Adrenal gland (tissue), 12 donors: ENCODE measurements around the gene BBX. TPM values are rescaled to one million over a fixed set of nuclear protein-coding genes. Genes with fewer than 3 reads are reported as not detected.
"Not testable (repeated sequence)": the region's sequence is repeated elsewhere in the genome, so short reads cannot be mapped to it uniquely, and the experiment has no call there.

Source experiments
- DNase-seq, 7 donors: peaks; one replicate each; pipeline ENCODE4 v3.0.0-alpha.2; 2019 to 2020
- H3K27ac ChIP-seq, 5 donors: fragments of 200-600 bp; sonication (generic) in 4 of 5; 1 replicate in 3 of 5; 2 replicates in 2 of 5; pipeline versions ENCODE4 v1.5.1 to v1.8.0; 2016 to 2020; ENCODE audit warnings: mild to moderate bottlenecking in 1 of 5
- H3K27me3 ChIP-seq: fragments of 200-600 bp; 2 replicates; pipeline ENCODE4 v1.8.0; 2021
- H3K36me3 ChIP-seq, 2 donors: fragments of 200-600 bp; replicated peaks in 1 of 2; 1 replicate in 1 of 2; 2 replicates in 1 of 2; pipeline versions ENCODE4 v1.5.1 to v1.8.0; 2018 to 2022
- H3K4me1 ChIP-seq, 2 donors: fragments of 200-600 bp; replicated peaks in 1 of 2; 1 replicate in 1 of 2; 2 replicates in 1 of 2; pipeline versions ENCODE4 v1.5.1 to v1.8.0; 2018 to 2021
- H3K4me3 ChIP-seq, 4 donors: fragments of 200-600 bp; sonication (generic) in 3 of 4; one replicate each; pipeline ENCODE4 v1.5.1; 2016 to 2018
- H3K9me3 ChIP-seq, 3 donors: fragments of 200-600 bp; sonication (generic) in 1 of 3; replicated peaks in 1 of 3; 1 replicate in 2 of 3; 2 replicates in 1 of 3; pipeline versions ENCODE4 v1.5.1 to v1.8.0; 2016 to 2021
- CTCF ChIP-seq, 6 experiments: fragments of 450-650 bp in 4 of 6; fragments of 200-600 bp in 2 of 6; sonication (generic) in 1 of 6; IDR thresholded peaks; 1 replicate in 5 of 6; 2 replicates in 1 of 6; pipeline versions ENCODE4 v1.5.1 to v1.8.0; 2016 to 2021; ENCODE audit warnings: antibody characterized with exemption in 6 of 6, mild to moderate bottlenecking in 2 of 6, moderate library complexity in 1 of 6
- POLR2A ChIP-seq, 2 donors: fragments of 450-650 bp; IDR thresholded peaks; one replicate each; pipeline ENCODE4 v1.6.1; 2017; ENCODE audit warnings: antibody characterized with exemption in 2 of 2, mild to moderate bottlenecking in 2 of 2, moderate library complexity in 1 of 2
- WGBS, 4 donors: extraction: QIAGEN DNeasy Blood & Tissue Kit in 2 of 4; methylation state at CpG; one replicate each; pipeline versions ENCODE4 v1.1.5 to v1.1.7; 2013 to 2017; 5-methylcytosine and 5-hydroxymethylcytosine counted together
- intact Hi-C, 2 donors: fragments of 100-400 bp; cut with DNase I; formaldehyde crosslinking; loops; one replicate each; pipeline versions ENCODE4 v1.14.1 to v1.15.0; 2022 to 2023
- polyA plus RNA-seq, 3 donors: library from polyadenylated mRNA; stranded (reverse); fragments of 200-250 nt in 2 of 3; fragments of 350-450 nt in 1 of 3; fragmentation: Illumina TruSeq in 1 of 3; extraction: RNeasy Lipid Tissue Mini Kit (QIAGEN cat#74804) in 1 of 3; gene quantifications; one replicate each; pipeline ENCODE4 v1.2.3, GENCODE V29; 2013 to 2014
- total RNA-seq, 9 donors: library from RNA; depleted of rRNA in 4 of 9; stranded (reverse); fragments of >200 nt in 4 of 9; fragments of 120-200 nt in 1 of 9; fragmentation: NEBNext Ultra II Directional in 1 of 9; extraction: Animal tissue kit (Norgen Biotek cat#: 25700) in 1 of 9; gene quantifications; one replicate each; pipeline versions ENCODE4 v1.1.0 to v1.2.4, GENCODE V29; 2013 to 2023
- donor health status: healthy with polysubstance abuse.
- donor health status: Bipolar disorder and iron deficiency.
- donor health status: DM: yes; HTN: yes; CAD: no.
- donor health status: DM: no; HTN: no; CAD: no.
- donor health status: DM: no; HTN: no; CAD: no.
- donor health status: DM: yes; HTN: yes; CAD: no.

Gene BBX
- total and polyA plus RNA-seq, 12 donors = 12.8 to 208 (median 116) TPM

GRCh38 chr3:107557743-107558142 is 35.0 kb downstream of the BBX start:
- TF ChIP-seq POLR2A (IDR thresholded peaks at IDR 0.05) (no peak), CTCF (IDR thresholded peaks at IDR 0.05) (no peak)
- no peaks in the 10 kb centered on the region for H3K36me3 ChIP-seq
- no peak overlapping the region for H3K4me3 ChIP-seq
- no peak for DNase-seq
- no peaks in the 10 kb centered on the region for H3K9me3 ChIP-seq
- intact Hi-C loops = no loop called here
- peaks cover 0 to 10% of the 10 kb centered on the region in 2 donors for H3K4me1 ChIP-seq
- WGBS, 4 donors = 92 to 100% (median 96%) methylated on average over 2 of the region's 2 CpGs
- H3K27me3 ChIP-seq = no peaks in the 10 kb centered on the region
- H3K27ac ChIP-seq = no peak overlapping the region

- H3K4me3 ChIP-seq = no peak overlapping the region
- H3K4me1 ChIP-seq = peaks cover 0 to 21% of the 10 kb centered on the region in 2 donors
- no peaks in the 10 kb centered on the region for H3K9me3 ChIP-seq
- intact Hi-C loops = no loop called here
- TF ChIP-seq CTCF (IDR thresholded peaks at IDR 0.05) (no peak), POLR2A (IDR thresholded peaks at IDR 0.05) (no peak)
- no peaks in the 10 kb centered on the region for H3K27me3 ChIP-seq
- 20 to 56% (median 41%) methylated on average over 1 of the region's 1 CpG for WGBS, 4 donors
- no peaks in the 10 kb centered on the region for H3K36me3 ChIP-seq
- no peak for DNase-seq
- H3K27ac ChIP-seq = no peak overlapping the region
These were observed 37.4 kb downstream of the BBX start for GRCh38 chr3:107560166-107560565.

- WGBS, 4 donors = 92 to 95% (median 93%) methylated on average over 6 of the region's 6 CpGs
- Histone ChIP-seq H3K4me1 (peaks cover 0 to 21% of the 10 kb centered on the region in 2 donors), H3K27me3 (no peaks in the 10 kb centered on the region)
These were observed 39.2 kb downstream of the BBX start for GRCh38 chr3:107561980-107562379.

GRCh38 chr3:107562969-107563529 is 40.3 kb downstream of the BBX start:
- H3K27ac ChIP-seq = peak overlapping the region in 1 of 5 donors; percentile 20

More at GRCh38 chr3:107561980-107562379, 39.2 kb downstream of the BBX start:
- Histone ChIP-seq H3K9me3 (no peaks in the 10 kb centered on the region), H3K27ac (no peak overlapping the region), H3K4me3 (no peak overlapping the region), H3K36me3 (no peaks in the 10 kb centered on the region)
- no peak for DNase-seq
- intact Hi-C loops = no loop called here
- TF ChIP-seq POLR2A (IDR thresholded peaks at IDR 0.05) = no peak

GRCh38 chr3:107565244-107565643 is 42.5 kb downstream of the BBX start:
- H3K27me3 ChIP-seq, intact Hi-C loops, H3K4me3 ChIP-seq, H3K27ac ChIP-seq, H3K9me3 ChIP-seq, H3K36me3 ChIP-seq, DNase-seq: not testable (repeated sequence)
- WGBS, 4 donors = 95 to 98% (median 98%) methylated on average over 7 of the region's 7 CpGs
- H3K4me1 ChIP-seq = peaks cover 0 to 18% of the 10 kb centered on the region in 2 donors

More at GRCh38 chr3:107562969-107563529, 40.3 kb downstream of the BBX start:
- Histone ChIP-seq H3K4me1 (peaks cover 0 to 21% of the 10 kb centered on the region in 2 donors), H3K9me3 (no peaks in the 10 kb centered on the region), H3K36me3 (no peaks in the 10 kb centered on the region), H3K4me3 (no peak overlapping the region), H3K27me3 (no peaks in the 10 kb centered on the region)
- 63 to 74% (median 65%) methylated on average over 3 of the region's 3 CpGs for WGBS, 4 donors
- no peak for DNase-seq
- intact Hi-C loops = no loop called here
- TF ChIP-seq POLR2A (IDR thresholded peaks at IDR 0.05) = no peak

- not testable (repeated sequence) for H3K36me3 ChIP-seq, H3K27ac ChIP-seq, H3K4me1 ChIP-seq, H3K9me3 ChIP-seq, DNase-seq, H3K4me3 ChIP-seq, H3K27me3 ChIP-seq
- WGBS, 4 donors = 91 to 96% (median 94%) methylated on average over 10 of the region's 10 CpGs
- intact Hi-C loops = loop anchor here in 1 of 2 donors (10.0 kb wide), 1 partner anchor 174 kb away; no protein-coding TSS in a partner anchor
These were observed 48.3 kb downstream of the BBX start for GRCh38 chr3:107571089-107571488.

- 93 to 98% (median 94%) methylated on average over 9 of the region's 9 CpGs for WGBS, 4 donors
- DNase-seq, H3K9me3 ChIP-seq, H3K27ac ChIP-seq, H3K27me3 ChIP-seq, H3K4me3 ChIP-seq, H3K4me1 ChIP-seq, H3K36me3 ChIP-seq: not testable (repeated sequence)
- intact Hi-C loops = loop anchor here in 1 of 2 donors (10.0 kb wide), 1 partner anchor 173 kb away; no protein-coding TSS in a partner anchor
These were observed 48.7 kb downstream of the BBX start for GRCh38 chr3:107571492-107571891.
